Epidermal melanocyte (primary cell): ENCODE data around the gene IL21.

Source experiments
- DNase-seq: peaks from one replicate; pipeline ENCODE4 v3.0.0; 2011; ENCODE audit warnings: low spot score; ENCODE audit not compliant: insufficient read length

IL21 gene

DNA sequence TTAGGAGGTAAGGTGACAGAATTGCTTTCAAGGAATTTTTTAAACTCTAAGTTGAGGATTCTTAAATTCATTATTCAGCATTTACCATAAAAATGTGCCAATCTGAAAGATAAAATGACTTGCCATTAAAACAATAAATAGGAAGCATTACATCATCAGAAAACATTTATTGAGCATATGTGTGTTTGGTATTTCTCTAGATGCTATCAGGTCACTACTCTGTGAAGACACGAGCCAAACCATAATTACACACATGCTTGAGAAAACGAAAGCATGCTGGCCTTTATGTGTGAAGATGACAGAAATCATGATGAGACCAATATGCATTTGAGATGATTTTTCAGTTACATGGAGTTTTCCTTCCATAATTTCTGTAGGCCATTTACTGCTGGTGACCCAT lies 12.3 kb upstream of the IL21 start:
- DNase-seq, result no peak

GRCh38 chr4:122632396-122633143 lies 11.7 kb upstream of the IL21 start:
- DNase-seq, result no peak

- no peak for DNase-seq
Observed at GRCh38 chr4:122625156-122625555, 4.3 kb upstream of the IL21 start.

GRCh38 chr4:122624205-122624604 lies 3.3 kb upstream of the IL21 start:
- no peak for DNase-seq

DNA sequence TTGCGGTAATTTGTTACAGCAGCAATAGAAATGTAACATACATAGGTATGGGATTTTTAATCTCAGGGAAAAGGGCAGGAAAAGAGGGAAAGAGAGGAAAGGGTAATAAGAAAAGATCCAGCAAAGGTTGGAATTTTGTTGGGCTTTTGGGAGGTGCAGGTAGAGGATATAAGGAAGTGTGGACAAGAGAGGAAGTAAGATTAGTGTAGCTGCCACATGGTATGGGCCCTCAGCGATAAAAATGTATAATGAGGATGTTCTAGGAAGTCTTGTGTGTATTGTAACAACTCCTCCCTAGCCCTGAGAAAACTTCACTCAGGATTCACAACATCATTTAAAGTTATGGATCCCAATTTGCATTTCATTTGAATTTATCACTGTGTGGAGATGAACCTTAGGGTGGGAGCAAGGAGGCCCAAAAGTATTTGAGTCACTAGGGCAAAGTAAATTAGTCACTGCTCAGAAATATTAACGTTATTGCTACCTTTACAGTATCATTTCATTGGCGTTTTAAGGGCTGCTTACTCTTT lies 2.8 kb upstream of the IL21 start:
- no peak for DNase-seq

- no peak for DNase-seq
Observed at GRCh38 chr4:122622400-122622799, 1.5 kb upstream of the IL21 start.

DNA sequence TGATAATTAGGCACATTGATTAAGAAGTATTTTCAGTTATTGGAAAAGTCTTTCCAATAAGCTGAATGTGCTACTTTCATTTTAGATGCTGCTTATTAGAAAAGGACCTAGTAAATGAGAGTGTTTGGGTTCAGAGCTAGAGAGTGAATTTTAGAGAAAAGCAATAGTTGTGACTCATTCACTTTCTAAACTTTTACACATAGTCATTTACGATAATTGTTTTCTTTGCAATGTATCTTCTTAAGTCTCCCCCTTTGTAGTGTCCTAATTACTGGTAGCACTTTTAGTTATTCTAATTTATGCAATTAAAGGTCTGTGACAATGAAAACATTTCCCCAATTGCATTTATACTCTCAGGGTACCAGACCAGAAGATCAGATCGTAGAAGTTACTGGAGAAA lies 1.3 kb downstream of the IL21 start:
- no peak for DNase-seq

GRCh38 chr4:122617597-122618593 lies 3.0 kb downstream of the IL21 start:
- no peak for DNase-seq

DNA sequence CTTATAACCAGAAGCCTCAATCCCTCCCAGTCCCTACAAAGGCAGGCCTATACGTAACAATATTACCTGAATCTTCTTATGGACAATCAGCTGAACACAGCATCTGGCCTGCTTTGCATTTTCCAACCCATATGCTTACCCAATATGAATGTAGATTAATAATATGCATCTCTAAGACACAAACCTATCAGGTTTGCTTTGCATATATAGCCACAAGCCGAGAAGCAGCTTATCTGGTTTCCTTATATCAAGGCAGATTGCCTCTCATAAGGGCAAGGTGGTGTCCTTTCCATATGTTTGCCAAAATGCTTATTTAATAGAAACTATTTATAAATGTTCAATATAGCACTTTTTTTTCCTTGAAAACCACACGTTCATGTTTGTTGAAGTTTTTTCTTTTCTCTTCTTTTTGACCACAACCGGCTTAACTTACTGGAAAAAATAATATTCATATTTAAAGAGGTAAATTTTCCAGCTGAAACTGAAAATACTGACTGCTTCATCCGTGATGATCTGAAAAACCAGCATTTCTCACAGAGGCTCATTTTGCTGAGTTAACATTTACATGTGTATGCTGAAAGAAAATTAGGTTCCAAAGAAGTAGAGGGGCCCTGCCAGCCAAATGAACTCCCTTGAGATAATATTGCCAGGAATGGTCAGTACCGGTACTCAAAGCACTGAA lies 3.8 kb downstream of the IL21 start:
- DNase-seq, result no peak

DNA sequence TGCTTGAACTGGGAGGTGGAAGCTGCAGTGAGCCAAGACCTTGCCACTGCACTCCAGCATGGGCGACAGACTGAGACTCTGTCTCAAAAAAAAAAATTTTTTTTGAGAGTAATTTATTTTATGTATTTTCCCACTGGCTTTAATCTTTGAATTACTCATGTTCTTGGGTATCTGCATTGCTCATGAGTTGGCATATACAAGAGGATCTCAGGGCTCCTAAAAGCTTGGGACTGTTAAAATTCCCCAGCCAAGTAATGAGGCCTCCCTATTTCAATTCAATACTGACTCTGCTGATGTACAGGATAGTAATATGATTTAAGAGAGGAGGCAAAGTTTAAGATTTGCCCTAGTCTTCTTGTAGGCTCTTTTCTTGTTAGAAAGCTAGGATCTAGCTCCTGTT lies 6.2 kb downstream of the IL21 start:
- no peak for DNase-seq

GRCh38 chr4:122612540-122612939 lies 8.3 kb downstream of the IL21 start:
- DNase-seq, result no peak

DNA sequence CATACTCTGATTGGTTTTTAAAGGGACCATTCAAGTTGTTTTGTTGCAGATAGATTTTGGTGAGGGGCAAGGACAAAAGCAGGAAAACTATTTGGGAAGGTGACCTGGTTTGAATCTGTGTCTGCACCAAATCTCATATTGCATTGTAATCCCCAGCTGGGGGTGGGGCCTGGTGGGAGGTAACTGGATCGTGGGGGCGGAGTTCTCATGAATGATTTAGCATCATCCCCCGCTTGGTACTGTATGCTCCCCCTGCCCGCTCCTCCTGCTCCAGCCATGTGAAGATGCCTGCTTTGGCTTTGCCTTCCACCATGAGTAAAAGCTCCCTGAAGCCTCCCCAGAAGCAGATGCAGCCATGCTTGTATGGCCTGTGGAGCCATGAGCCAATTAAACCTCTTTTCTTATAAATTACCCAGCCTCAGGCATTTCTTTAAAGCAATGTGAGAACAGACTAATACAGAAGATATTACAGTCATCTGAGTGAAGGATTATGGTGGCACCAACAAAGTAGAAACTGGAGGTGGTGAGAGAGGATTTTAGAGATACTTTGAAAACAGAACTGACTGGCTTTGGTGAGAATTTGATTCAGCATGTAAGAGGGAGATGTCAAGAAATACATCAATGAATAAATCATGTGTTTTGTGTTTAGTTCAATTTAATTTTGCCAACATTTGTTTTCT lies 14.4 kb downstream of the IL21 start:
- no peak for DNase-seq

DNA sequence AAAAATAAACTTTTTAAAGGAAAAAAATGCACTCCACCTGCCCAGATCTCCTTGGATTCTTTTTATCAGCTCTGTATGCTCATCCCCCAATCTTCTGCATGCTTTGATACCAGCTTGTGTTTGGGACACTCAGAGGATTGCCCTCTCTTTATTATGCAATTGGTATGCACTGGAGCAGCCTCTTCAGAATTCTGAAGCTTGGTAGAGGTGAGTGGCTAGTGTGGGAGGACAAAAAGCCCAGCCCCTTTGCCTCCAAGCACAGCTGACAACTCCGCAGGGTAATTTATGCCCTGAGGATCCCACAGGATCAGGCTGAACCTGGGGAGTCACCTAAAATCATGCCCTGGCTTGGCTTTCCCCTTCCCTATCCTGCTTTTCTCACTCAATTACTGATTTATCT lies 16.7 kb downstream of the IL21 start:
- DNase-seq, result no peak

GRCh38 chr4:122603156-122603574 lies 17.7 kb downstream of the IL21 start:
- DNase-seq, result no peak

GRCh38 chr4:122602277-122603142 lies 18.4 kb downstream of the IL21 start:
- no peak for DNase-seq

DNA sequence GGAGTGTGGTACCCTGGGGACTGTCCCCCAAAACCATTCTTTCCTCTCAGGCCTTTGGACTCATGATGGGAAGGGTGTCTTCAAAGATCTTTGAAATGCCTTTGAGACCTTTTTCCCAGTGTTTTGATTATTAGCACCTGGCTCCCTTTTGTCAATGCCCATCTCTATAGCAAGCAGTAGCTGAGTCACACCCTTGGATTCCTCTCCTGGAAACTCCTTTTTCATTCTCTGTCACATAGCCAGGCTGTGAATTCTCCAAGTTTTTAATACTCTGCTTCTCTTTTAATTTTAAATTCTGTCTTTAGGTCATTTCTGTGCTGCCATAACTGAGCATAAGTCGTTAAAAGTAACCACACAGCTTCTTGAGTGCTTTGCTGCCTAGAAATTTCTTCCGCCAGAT lies 29.7 kb downstream of the IL21 start:
- no peak for DNase-seq

DNA sequence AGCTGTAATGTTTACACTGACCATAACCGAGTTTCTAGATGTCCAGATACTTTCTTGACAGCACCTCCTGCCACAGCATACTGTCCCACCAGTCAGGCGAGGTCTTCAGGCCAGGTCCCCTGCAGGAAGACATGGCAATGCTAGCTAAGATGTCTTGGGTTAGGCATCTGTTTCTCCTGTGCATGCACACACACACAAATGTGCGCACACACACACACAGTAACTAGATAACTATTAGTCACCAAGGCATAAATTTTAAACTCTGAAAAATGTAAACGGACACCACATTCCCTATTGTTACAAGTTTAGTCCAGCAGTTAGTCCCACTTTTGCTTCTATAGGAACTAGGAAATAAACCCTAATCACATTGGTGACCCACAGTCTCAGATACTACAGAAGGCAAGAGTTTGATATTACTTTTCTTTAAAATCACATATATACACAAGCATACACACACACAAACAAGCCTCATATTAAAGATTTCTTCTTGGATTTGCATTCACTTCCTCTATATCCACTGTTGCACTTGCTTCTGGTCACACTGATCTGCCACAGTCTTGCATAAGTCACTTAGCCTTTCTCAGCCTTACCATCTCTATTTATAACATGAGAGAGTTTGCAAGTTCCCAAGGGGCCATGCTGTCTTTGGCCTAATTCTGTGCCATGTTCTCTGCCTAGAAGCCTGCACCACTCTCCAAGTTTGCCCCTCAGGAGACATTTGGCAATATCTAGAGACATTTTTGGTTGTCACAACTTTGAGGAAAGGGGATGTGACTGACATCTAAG lies 32.2 kb downstream of the IL21 start:
- DNase-seq, result no peak

DNA sequence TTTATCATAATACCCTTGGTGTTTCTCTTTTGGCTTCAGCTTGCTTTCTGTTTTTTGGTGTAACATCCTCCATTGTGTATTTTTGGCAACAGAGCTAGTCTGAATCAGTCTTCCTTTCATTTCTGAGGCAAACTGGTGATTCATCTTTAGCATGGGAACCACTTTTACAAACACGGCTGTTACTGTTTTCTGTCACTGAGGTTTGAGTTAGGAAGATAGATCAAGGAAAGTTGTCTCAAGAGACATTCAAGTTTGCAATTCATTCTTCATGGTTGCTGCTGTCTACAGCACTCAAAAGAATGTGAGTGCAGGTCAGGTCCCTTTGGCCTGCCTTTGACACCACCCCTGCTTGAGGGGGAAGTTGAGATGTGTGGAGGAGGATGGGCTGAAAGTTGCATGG lies 36.3 kb downstream of the IL21 start:
- DNase-seq, result no peak

DNA sequence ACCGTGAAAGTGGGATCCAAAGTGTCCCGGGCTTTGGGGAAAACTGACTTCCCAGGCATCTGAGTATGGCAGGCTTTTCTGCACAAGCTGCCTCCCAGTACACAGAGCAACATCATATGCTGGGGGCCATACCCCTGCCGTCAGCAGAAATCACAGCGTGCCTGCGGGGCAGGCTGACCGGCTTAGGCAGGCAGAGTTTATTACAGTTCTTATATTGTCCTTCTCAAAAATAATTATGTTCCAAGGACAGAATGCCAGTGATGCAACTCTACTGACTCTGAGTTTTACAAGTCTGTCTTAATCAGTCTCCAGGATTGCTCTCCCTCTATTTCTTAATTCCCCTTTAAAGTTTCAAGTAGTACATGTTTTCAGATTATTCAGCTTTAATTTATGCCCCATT lies 37.0 kb downstream of the IL21 start:
- no peak for DNase-seq
